ENCODE data around the gene FTO. TPM values are rescaled to one million over a fixed set of nuclear protein-coding genes. Genes with fewer than 3 reads are reported as not detected.
A peak's percentile ranks its signal among the peaks of the same experiment; 100 is the strongest.

FTO gene
- total and polyA plus RNA-seq, 2 of the 13 experiments (the other 11 are each of a cell fraction or from before 2014, with no cell fraction given), result 41.6 to 55.8 TPM

GRCh38 chr16:54165174-54165911 lies 461.4 kb downstream of the FTO start:
- H3K4me3 ChIP-seq (replicated peaks in 1 of 3; ENCODE audit: insufficient read depth in 1 of 3, low read depth in 2 of 3, low read length in 3 of 3), result peak overlapping the region in 2 of 3 experiments; percentile 5 to 49; a peak in 2 of 6 replicates
- peak overlapping the region; percentile 63 for H3K4me2 ChIP-seq (ENCODE audit: low read depth, low read length)
- H3K4me1 ChIP-seq (ENCODE audit: insufficient read depth, low read length), result peaks cover 77% of the 10 kb centered on the region
- BruUV-seq (replicated peaks), result no TSS peak
- no peaks in the 10 kb centered on the region for H3K36me3 ChIP-seq (replicated peaks in 1 of 2; ENCODE audit: control insufficient read depth in 1 of 2, insufficient read depth in 2 of 2, low read length in 2 of 2)
- H3K27me3 ChIP-seq (ENCODE audit: control insufficient read depth in 1 of 2, insufficient read depth in 2 of 2, low read length in 2 of 2), result no peaks in the 10 kb centered on the region
- intact Hi-C loops (cut with micrococcal nuclease; ENCODE audit: unreplicated experiment), result loop anchor here (1.0 kb wide), 1 partner anchor 11 kb away; no protein-coding TSS in a partner anchor
- DNase-seq (ENCODE audit: low spot score), result peak; percentile 99
- in situ Hi-C loops (cut with HindIII; ENCODE audit: extremely low pct_ligation_motif_present, low pct_unique_long_range_greater_than_20kb), result no loop called here
- FAIRE-seq, result peak; percentile 97
- H4K20me1 ChIP-seq (ENCODE audit: insufficient read depth, low read length), result no peaks in the 10 kb centered on the region
- peak overlapping the region; percentile 88 for H3K27ac ChIP-seq (ENCODE audit: extremely low read length, insufficient read depth, low read length)
- WGBS (ENCODE audit: low lambda C conversion rate), result 11% methylated on average over 12 of the region's 12 CpGs
- no peaks in the 10 kb centered on the region for H3K79me2 ChIP-seq (ENCODE audit: insufficient read depth, low read length)
- CTCF ChIA-PET (ENCODE audit: low intra/inter-chr PET ratio, low total read pairs), result no interaction called here
- peak overlapping the region; percentile 71 for H3K9ac ChIP-seq (ENCODE audit: insufficient read depth, low read depth, low read length)
- POLR2A ChIA-PET, result interaction anchor here (0.6 to 4.3 kb wide), 20 partner anchors 9 to 654 kb away, joined by 3 to 155 read pairs (median 4); partner anchors contain the start of gene IRX3
- no peak overlapping the region for H2AFZ ChIP-seq (ENCODE audit: low read length)
- no peaks in the 10 kb centered on the region for H3K9me3 ChIP-seq (ENCODE audit: low read length)
- peak; percentile 93 for ATAC-seq
- TF ChIP-seq MTA1 (CRISPR knock-in tag; IDR thresholded peaks at IDR 0.05; ENCODE audit: borderline replicate concordance) (peak; percentile 97), ZNF580 (CRISPR knock-in tag; IDR thresholded peaks at IDR 0.05; ENCODE audit: borderline replicate concordance, low read depth) (no peak; the same call in 1 of the 2 replicates), CREBL2 (CRISPR knock-in tag; IDR thresholded peaks at IDR 0.05; ENCODE audit: borderline replicate concordance) (no peak), ZBTB20 (CRISPR knock-in tag; IDR thresholded peaks at IDR 0.05; ENCODE audit: borderline replicate concordance, low read depth) (peak; percentile 97), SMAD3 (CRISPR knock-in tag; IDR thresholded peaks at IDR 0.05) (peak; percentile 71; the same call in 1 of the 2 replicates), AGO1 (IDR thresholded peaks at IDR 0.05; ENCODE audit: low read depth, low read length, poor library complexity, severe bottlenecking) (no peak), PRDM4 (CRISPR knock-in tag; IDR thresholded peaks at IDR 0.05; ENCODE audit: borderline replicate concordance) (peak; percentile 29; the same call in 1 of the 2 replicates)
- TF ChIP-seq, protein P1, sequence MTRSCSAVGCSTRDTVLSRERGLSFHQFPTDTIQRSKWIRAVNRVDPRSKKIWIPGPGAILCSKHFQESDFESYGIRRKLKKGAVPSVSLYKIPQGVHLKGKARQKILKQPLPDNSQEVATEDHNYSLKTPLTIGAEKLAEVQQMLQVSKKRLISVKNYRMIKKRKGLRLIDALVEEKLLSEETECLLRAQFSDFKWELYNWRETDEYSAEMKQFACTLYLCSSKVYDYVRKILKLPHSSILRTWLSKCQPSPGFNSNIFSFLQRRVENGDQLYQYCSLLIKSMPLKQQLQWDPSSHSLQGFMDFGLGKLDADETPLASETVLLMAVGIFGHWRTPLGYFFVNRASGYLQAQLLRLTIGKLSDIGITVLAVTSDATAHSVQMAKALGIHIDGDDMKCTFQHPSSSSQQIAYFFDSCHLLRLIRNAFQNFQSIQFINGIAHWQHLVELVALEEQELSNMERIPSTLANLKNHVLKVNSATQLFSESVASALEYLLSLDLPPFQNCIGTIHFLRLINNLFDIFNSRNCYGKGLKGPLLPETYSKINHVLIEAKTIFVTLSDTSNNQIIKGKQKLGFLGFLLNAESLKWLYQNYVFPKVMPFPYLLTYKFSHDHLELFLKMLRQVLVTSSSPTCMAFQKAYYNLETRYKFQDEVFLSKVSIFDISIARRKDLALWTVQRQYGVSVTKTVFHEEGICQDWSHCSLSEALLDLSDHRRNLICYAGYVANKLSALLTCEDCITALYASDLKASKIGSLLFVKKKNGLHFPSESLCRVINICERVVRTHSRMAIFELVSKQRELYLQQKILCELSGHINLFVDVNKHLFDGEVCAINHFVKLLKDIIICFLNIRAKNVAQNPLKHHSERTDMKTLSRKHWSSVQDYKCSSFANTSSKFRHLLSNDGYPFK (CRISPR knock-in tag; IDR thresholded peaks at IDR 0.05; ENCODE audit: borderline replicate concordance), result peak; percentile 45; the same call in 1 of the 2 replicates
- TF ChIP-seq, protein P2, sequence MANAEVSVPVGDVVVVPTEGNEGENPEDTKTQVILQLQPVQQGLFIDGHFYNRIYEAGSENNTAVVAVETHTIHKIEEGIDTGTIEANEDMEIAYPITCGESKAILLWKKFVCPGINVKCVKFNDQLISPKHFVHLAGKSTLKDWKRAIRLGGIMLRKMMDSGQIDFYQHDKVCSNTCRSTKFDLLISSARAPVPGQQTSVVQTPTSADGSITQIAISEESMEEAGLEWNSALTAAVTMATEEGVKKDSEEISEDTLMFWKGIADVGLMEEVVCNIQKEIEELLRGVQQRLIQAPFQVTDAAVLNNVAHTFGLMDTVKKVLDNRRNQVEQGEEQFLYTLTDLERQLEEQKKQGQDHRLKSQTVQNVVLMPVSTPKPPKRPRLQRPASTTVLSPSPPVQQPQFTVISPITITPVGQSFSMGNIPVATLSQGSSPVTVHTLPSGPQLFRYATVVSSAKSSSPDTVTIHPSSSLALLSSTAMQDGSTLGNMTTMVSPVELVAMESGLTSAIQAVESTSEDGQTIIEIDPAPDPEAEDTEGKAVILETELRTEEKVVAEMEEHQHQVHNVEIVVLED (CRISPR knock-in tag; IDR thresholded peaks at IDR 0.05; ENCODE audit: borderline replicate concordance), result peak; percentile 55; the same call in 1 of the 2 replicates
